ENCODE data around the gene ZNF407. TPM values are rescaled to one million over a fixed set of nuclear protein-coding genes. Genes with fewer than 3 reads are reported as not detected.

Gene ZNF407
- total and polyA plus RNA-seq, 2 of the 13 experiments (the other 11 are each of a cell fraction or from before 2014, with no cell fraction given): 2.3 to 8.7 TPM

DNA sequence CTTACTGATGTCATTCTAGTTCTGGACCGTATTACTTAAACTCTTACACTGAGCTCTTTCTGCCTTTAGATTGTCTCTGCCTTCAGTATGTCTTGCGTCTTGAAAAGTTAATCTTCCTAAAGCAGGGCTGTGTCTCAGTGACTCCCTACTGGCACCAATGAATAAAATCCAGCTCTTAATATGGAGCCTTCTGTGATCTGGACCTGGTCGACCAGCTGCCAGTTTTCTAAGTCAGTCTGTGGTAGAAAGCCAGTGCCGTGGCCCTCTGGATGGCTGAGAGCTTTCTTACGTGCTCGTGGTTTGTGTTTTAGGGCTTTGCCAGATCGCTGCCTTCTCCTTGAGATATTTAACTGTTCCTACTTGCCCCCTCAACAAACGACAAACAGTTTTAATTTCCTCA, 26.8 kb downstream of the ZNF407 start:
- ATAC-seq: no peak
- ChIA-PET POLR2A (no interaction called here), CTCF (ENCODE audit: low intra/inter-chr PET ratio, low total read pairs) (no interaction called here)
- TF ChIP-seq, protein P1, sequence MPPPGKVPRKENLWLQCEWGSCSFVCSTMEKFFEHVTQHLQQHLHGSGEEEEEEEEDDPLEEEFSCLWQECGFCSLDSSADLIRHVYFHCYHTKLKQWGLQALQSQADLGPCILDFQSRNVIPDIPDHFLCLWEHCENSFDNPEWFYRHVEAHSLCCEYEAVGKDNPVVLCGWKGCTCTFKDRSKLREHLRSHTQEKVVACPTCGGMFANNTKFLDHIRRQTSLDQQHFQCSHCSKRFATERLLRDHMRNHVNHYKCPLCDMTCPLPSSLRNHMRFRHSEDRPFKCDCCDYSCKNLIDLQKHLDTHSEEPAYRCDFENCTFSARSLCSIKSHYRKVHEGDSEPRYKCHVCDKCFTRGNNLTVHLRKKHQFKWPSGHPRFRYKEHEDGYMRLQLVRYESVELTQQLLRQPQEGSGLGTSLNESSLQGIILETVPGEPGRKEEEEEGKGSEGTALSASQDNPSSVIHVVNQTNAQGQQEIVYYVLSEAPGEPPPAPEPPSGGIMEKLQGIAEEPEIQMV (CRISPR knock-in tag; IDR thresholded peaks at IDR 0.05; ENCODE audit: low read depth): no peak
- TF ChIP-seq ZNF749 (CRISPR knock-in tag; IDR thresholded peaks at IDR 0.05; ENCODE audit: borderline replicate concordance) (no peak), ZNF331 (CRISPR knock-in tag; IDR thresholded peaks at IDR 0.05) (no peak)
- no peaks in the 10 kb centered on the region for H3K9me3 ChIP-seq (ENCODE audit: low read length)
- intact Hi-C loops (cut with micrococcal nuclease; ENCODE audit: unreplicated experiment) (no loop called here), in situ Hi-C loops (cut with HindIII; ENCODE audit: extremely low pct_ligation_motif_present, low pct_unique_long_range_greater_than_20kb) (no loop called here)
- FAIRE-seq: no peak
- no peaks in the 10 kb centered on the region for H3K4me1 ChIP-seq (ENCODE audit: insufficient read depth, low read length)
- H3K4me2 ChIP-seq (ENCODE audit: low read depth, low read length): no peak overlapping the region
- H3K27me3 ChIP-seq (ENCODE audit: control insufficient read depth in 1 of 2, insufficient read depth in 2 of 2, low read length in 2 of 2): no peaks in the 10 kb centered on the region
- BruUV-seq (replicated peaks): no TSS peak
- H3K79me2 ChIP-seq (ENCODE audit: insufficient read depth, low read length): peaks cover 3% of the 10 kb centered on the region
- H2AFZ ChIP-seq (ENCODE audit: low read length): no peak overlapping the region
- no peak overlapping the region for H3K9ac ChIP-seq (ENCODE audit: insufficient read depth, low read depth, low read length)
- DNase-seq (ENCODE audit: low spot score): no peak
- WGBS (ENCODE audit: low lambda C conversion rate): 85% methylated on average over 8 of the region's 8 CpGs
- H3K27ac ChIP-seq (ENCODE audit: extremely low read length, insufficient read depth, low read length): no peak overlapping the region
- no peaks in the 10 kb centered on the region; a peak in 1 of 5 replicates for H3K36me3 ChIP-seq (replicated peaks in 1 of 2; ENCODE audit: control insufficient read depth in 1 of 2, insufficient read depth in 2 of 2, low read length in 2 of 2)
- H3K4me3 ChIP-seq (replicated peaks in 1 of 3; ENCODE audit: insufficient read depth in 1 of 3, low read depth in 2 of 3, low read length in 3 of 3): no peak overlapping the region
- H4K20me1 ChIP-seq (ENCODE audit: insufficient read depth, low read length): no peaks in the 10 kb centered on the region

DNA sequence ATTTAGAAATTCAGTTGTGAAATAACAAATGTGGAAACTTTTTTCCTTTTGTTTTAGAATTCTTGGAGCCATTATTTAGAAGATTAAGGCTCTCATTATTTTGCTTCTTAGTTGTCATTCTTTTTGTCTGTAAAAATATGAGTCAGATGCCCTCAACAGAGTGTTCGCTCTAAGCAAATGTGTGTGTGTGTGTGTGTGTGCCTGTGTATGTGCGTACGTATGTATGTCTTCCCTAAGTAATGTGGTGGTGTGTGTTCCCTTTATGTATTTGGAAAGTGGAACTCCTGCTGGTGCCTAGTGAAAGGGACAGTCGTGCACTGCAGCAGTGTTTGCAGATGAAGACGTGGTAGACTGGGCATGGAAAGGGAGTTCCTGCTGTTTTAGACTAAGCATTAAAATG, 27.5 kb downstream of the ZNF407 start:
- DNase-seq (ENCODE audit: low spot score) (no peak), FAIRE-seq (no peak), ATAC-seq (no peak)
- in situ Hi-C loops (cut with HindIII; ENCODE audit: extremely low pct_ligation_motif_present, low pct_unique_long_range_greater_than_20kb) (no loop called here), intact Hi-C loops (cut with micrococcal nuclease; ENCODE audit: unreplicated experiment) (no loop called here)
- 95% methylated on average over 5 of the region's 5 CpGs for WGBS (ENCODE audit: low lambda C conversion rate)
- no peaks in the 10 kb centered on the region for H4K20me1 ChIP-seq (ENCODE audit: insufficient read depth, low read length)
- POLR2A ChIA-PET: no interaction called here
- H3K36me3 ChIP-seq (replicated peaks in 1 of 2; ENCODE audit: control insufficient read depth in 1 of 2, insufficient read depth in 2 of 2, low read length in 2 of 2): no peaks in the 10 kb centered on the region; a peak in 1 of 5 replicates
- no peaks in the 10 kb centered on the region for H3K9me3 ChIP-seq (ENCODE audit: low read length)
- H3K9ac ChIP-seq (ENCODE audit: insufficient read depth, low read depth, low read length): no peak overlapping the region
- no peak for TF ChIP-seq ZNF644 (CRISPR knock-in tag; IDR thresholded peaks at IDR 0.05; ENCODE audit: low read depth)
- H3K4me3 ChIP-seq (replicated peaks in 1 of 3; ENCODE audit: insufficient read depth in 1 of 3, low read depth in 2 of 3, low read length in 3 of 3): no peak overlapping the region
- no peaks in the 10 kb centered on the region for H3K4me1 ChIP-seq (ENCODE audit: insufficient read depth, low read length)
- CTCF ChIA-PET (ENCODE audit: low intra/inter-chr PET ratio, low total read pairs): no interaction called here
- peaks cover 4% of the 10 kb centered on the region for H3K79me2 ChIP-seq (ENCODE audit: insufficient read depth, low read length)
- H3K27ac ChIP-seq (ENCODE audit: extremely low read length, insufficient read depth, low read length): no peak overlapping the region
- H2AFZ ChIP-seq (ENCODE audit: low read length): no peak overlapping the region
- H3K27me3 ChIP-seq (ENCODE audit: control insufficient read depth in 1 of 2, insufficient read depth in 2 of 2, low read length in 2 of 2): no peaks in the 10 kb centered on the region
- no TSS peak for BruUV-seq (replicated peaks)
- H3K4me2 ChIP-seq (ENCODE audit: low read depth, low read length): no peak overlapping the region
